Right lobe of liver (tissue), 6 donors: ENCODE data around the gene ZCCHC7. TPM values are rescaled to one million over a fixed set of nuclear protein-coding genes. Genes with fewer than 3 reads are reported as not detected.
"Not testable (repeated sequence)": the region's sequence is repeated elsewhere in the genome, so short reads cannot be mapped to it uniquely, and the experiment has no call there.

Experiments used
- ATAC-seq, 4 donors: fragments of 200-7000 bp; cut with Tn5 transposase; one replicate each; pipeline ENCODE4 v1.9.1; 2020; ENCODE audit warnings: mild to moderate bottlenecking in 4 of 4, moderate library complexity in 4 of 4
- DNase-seq, 3 donors: peaks; one replicate each; pipeline ENCODE4 v3.0.0-alpha.2; 2020
- H3K27ac ChIP-seq, 3 donors: fragments of 200-600 bp; one replicate each; pipeline ENCODE4 v1.8.0; 2022
- H3K27me3 ChIP-seq, 2 donors: fragments of 200-600 bp; one replicate each; pipeline ENCODE4 v1.8.0; 2022
- H3K36me3 ChIP-seq, 4 donors: fragments of 200-600 bp; sonication (generic) in 1 of 4; one replicate each; pipeline versions ENCODE4 v1.5.1 to v1.8.0; 2017 to 2022; ENCODE audit warnings: control low read depth in 1 of 4
- H3K4me1 ChIP-seq, 4 donors: fragments of 200-600 bp; sonication (generic) in 1 of 4; one replicate each; pipeline versions ENCODE4 v1.5.1 to v1.8.0; 2017 to 2022; ENCODE audit warnings: control low read depth in 1 of 4
- H3K4me3 ChIP-seq, 3 donors: fragments of 200-600 bp; one replicate each; pipeline ENCODE4 v1.8.0; 2022
- H3K9me3 ChIP-seq, 4 donors: fragments of 200-600 bp; sonication (generic) in 1 of 4; one replicate each; pipeline versions ENCODE4 v1.5.1 to v1.8.0; 2017 to 2022; ENCODE audit warnings: control low read depth in 1 of 4
- POLR2A ChIP-seq: fragments of 450-650 bp; IDR thresholded peaks from one replicate; pipeline ENCODE4 v1.6.1; 2017; ENCODE audit warnings: antibody characterized with exemption, mild to moderate bottlenecking
- WGBS: methylation state at CpG from one replicate; pipeline ENCODE4 v1.1.6; 2018; ENCODE audit warnings: low coverage, low lambda C conversion rate; ENCODE audit not compliant: insufficient coverage; ENCODE audit errors: missing lambda C conversion rate; 5-methylcytosine and 5-hydroxymethylcytosine counted together
- intact Hi-C, 2 donors: fragments of 100-400 bp; cut with DNase I; formaldehyde crosslinking; loops; one replicate each; pipeline versions ENCODE4 v1.11.2 to v1.14.1; 2022
- total RNA-seq, 6 experiments: library from RNA; depleted of rRNA in 2 of 6; stranded (reverse); fragments of >200 nt in 2 of 6; fragmentation: NEBNext Ultra II Directional in 3 of 6; extraction: Animal tissue kit (Norgen Biotek cat#: 25700) in 3 of 6; gene quantifications; one replicate each; pipeline versions ENCODE4 v1.1.0 to v1.2.4, GENCODE V29; 2016 to 2023
- TF ChIP-seq, protein P1 (sequence below), 4 donors: fragments of 200-600 bp in 3 of 4; fragments of 450-650 bp in 1 of 4; IDR thresholded peaks; one replicate each; pipeline versions ENCODE4 v1.5.1 to v1.8.0; 2016 to 2022; ENCODE audit warnings: antibody characterized with exemption in 4 of 4, mild to moderate bottlenecking in 2 of 4
- donor health status: DM: no; HTN: yes; CAD: no.
- donor health status: DM: no; HTN: no; CAD: no.
- donor health status: DM: no; HTN: no; CAD: no.
- donor health status: DM: no; HTN: yes; CAD: no.
- donor health status: DM: no; HTN: yes; CAD: no.

ZCCHC7 gene
- total RNA-seq, 6 experiments from 2014 or later: 5.9 to 10.0 (median 7.2) TPM

DNA sequence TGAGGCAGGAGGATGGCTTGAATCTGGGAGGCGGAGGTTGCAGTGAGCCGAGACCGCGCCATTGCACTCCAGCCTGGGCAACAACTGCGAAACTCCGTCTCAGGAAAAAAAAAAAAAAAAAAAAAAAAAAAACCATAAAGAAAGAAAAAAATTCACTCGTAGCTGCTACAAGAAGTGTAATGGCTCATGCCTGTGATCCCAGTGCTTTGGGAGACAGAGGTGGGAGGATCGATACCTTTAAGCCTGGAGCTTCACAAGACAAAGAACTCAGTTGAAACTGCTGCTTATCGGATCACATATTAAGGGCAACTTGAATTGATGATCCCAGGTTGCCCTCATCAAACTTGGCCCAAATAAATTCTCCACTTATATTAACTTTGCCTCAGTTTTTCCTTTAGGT is 1.0 kb upstream of the ZCCHC7 start:
- no peaks in the 10 kb centered on the region for H3K27me3 ChIP-seq
- no peaks in the 10 kb centered on the region for H3K9me3 ChIP-seq
- no peak overlapping the region for H3K27ac ChIP-seq
- intact Hi-C loops: no loop called here
- WGBS: 97% methylated on average over 3 of the region's 9 CpGs
- H3K4me3 ChIP-seq: no peak overlapping the region
- no peaks in the 10 kb centered on the region for H3K36me3 ChIP-seq
- no peak for DNase-seq
- H3K4me1 ChIP-seq: peaks cover 0 to 10% (median 0%) of the 10 kb centered on the region in 4 donors
- no peak for ATAC-seq
- TF ChIP-seq, protein P1, sequence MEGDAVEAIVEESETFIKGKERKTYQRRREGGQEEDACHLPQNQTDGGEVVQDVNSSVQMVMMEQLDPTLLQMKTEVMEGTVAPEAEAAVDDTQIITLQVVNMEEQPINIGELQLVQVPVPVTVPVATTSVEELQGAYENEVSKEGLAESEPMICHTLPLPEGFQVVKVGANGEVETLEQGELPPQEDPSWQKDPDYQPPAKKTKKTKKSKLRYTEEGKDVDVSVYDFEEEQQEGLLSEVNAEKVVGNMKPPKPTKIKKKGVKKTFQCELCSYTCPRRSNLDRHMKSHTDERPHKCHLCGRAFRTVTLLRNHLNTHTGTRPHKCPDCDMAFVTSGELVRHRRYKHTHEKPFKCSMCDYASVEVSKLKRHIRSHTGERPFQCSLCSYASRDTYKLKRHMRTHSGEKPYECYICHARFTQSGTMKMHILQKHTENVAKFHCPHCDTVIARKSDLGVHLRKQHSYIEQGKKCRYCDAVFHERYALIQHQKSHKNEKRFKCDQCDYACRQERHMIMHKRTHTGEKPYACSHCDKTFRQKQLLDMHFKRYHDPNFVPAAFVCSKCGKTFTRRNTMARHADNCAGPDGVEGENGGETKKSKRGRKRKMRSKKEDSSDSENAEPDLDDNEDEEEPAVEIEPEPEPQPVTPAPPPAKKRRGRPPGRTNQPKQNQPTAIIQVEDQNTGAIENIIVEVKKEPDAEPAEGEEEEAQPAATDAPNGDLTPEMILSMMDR (IDR thresholded peaks at IDR 0.05): no peak
- no peak for TF ChIP-seq POLR2A

DNA sequence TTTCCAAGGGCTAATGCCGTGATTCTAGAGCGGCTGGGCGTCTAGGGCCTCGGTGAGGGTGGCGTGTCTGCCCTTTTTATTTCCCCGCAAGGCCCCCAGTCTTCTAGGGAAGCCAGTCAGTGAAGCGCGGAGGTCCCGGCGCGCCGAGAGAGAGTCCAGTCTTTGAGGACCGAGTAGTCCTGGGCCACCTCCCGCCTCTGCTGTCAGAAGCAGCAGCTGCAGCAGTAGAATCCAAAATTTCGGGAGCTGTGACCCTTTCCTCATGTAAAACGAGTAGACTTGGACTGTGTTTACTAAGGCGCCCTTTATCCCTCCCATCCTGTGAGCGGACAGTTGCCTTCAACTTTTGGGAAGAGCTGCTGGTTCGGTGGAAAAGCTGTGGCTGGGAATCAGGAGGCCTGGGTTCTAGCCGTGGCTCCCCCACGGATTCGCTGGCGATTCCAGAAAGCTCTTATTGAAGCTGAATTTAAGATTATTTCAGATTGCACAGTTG is 515 bp downstream of the ZCCHC7 start:
- H3K9me3 ChIP-seq, DNase-seq, intact Hi-C loops, H3K36me3 ChIP-seq, H3K27me3 ChIP-seq, H3K4me1 ChIP-seq: not testable (repeated sequence)
- Histone ChIP-seq H3K4me3 (peak overlapping the region; percentile 81 to 96 (median 95)), H3K27ac (peak overlapping the region; percentile 67 to 94 (median 77))
- WGBS: 2% methylated on average over 10 of the region's 23 CpGs
- ATAC-seq: peak; percentile 27 to 39 (median 37)

DNA sequence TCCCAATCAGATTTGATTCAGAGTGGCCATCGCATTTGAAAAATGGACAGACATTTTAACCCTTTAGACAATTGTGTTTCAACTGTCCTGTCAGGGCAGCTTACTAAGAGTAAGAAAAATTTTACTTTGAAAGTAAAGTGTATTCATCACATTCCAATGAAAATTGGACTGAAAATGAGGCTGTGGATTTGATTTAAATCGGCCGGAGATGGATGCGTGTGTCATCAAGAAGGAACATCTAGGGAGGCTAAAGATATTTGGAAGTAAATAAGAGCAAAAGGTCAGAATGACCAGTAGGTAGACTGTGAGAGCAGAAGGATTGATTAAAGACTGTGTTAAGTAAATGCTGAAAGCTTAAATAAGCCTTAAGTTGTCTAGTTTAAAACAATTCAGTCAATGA is 1.5 kb downstream of the ZCCHC7 start:
- no peaks in the 10 kb centered on the region for H3K27me3 ChIP-seq
- 65% methylated on average over 4 of the region's 4 CpGs for WGBS
- ATAC-seq (no peak), DNase-seq (no peak)
- H3K4me1 ChIP-seq: peaks cover 0 to 10% (median 0%) of the 10 kb centered on the region in 4 donors
- H3K9me3 ChIP-seq: no peaks in the 10 kb centered on the region
- H3K36me3 ChIP-seq: no peaks in the 10 kb centered on the region
- no peak overlapping the region for H3K4me3 ChIP-seq
- H3K27ac ChIP-seq: no peak overlapping the region
- intact Hi-C loops: no loop called here
- TF ChIP-seq, protein P1 (IDR thresholded peaks at IDR 0.05): no peak
- no peak for TF ChIP-seq POLR2A

DNA sequence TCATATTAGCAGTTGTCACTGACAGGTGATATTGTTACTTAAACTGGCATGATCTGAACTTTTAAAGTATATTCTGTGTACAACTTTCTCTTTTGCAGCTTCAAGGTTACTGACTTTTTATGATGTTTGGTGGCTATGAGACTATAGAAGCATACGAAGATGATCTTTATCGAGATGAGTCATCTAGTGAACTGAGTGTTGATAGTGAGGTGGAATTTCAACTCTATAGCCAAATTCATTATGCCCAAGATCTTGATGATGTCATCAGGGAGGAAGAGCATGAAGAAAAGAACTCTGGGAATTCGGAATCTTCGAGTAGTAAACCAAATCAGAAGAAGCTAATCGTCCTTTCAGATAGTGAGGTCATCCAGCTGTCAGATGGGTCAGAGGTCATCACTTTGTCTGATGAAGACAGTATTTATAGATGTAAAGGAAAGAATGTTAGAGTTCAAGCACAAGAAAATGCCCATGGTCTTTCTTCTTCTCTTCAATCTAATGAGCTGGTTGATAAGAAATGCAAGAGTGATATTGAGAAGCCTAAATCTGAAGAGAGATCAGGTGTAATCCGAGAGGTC is 5.9 kb downstream of the ZCCHC7 start:
- Histone ChIP-seq H3K4me1 (peaks cover 0 to 6% (median 0%) of the 10 kb centered on the region in 4 donors), H3K27me3 (no peaks in the 10 kb centered on the region), H3K36me3 (no peaks in the 10 kb centered on the region), H3K9me3 (no peaks in the 10 kb centered on the region), H3K27ac (no peak overlapping the region), H3K4me3 (no peak overlapping the region)
- TF ChIP-seq, protein P1 (IDR thresholded peaks at IDR 0.05): no peak
- TF ChIP-seq POLR2A: no peak
- DNase-seq (no peak), ATAC-seq (no peak)
- 93% methylated on average over 6 of the region's 6 CpGs for WGBS
- intact Hi-C loops: no loop called here

DNA sequence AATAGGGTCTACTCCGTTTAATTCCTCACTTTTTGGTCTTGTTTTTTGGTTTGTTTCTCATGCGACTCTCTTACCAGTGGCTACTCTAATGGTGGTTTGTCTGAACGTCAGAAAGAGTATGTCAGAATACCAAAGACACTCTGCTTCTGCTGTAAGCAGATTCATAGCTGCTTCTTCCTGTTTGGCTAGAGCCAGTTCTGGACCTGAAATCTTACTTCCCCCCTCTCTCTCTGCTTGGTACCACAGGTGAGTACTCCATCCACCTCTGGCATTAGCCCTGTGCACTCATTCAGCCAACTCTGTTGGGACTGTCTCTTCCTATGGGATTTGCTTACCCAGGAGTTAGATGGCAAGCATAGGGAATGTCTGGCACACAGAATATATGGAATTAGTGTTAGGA is 6.6 kb downstream of the ZCCHC7 start:
- ATAC-seq (no peak), DNase-seq (no peak)
- intact Hi-C loops: no loop called here
- TF ChIP-seq POLR2A: no peak
- TF ChIP-seq, protein P1 (IDR thresholded peaks at IDR 0.05): no peak
- no peaks in the 10 kb centered on the region for H3K27me3 ChIP-seq
- no peaks in the 10 kb centered on the region for H3K9me3 ChIP-seq
- no peak overlapping the region for H3K27ac ChIP-seq
- 79% methylated on average over 2 of the region's 3 CpGs for WGBS
- H3K4me1 ChIP-seq: peaks cover 0 to under 1% (median 0%) of the 10 kb centered on the region in 4 donors
- no peak overlapping the region for H3K4me3 ChIP-seq
- no peaks in the 10 kb centered on the region for H3K36me3 ChIP-seq
